Spleen (tissue), 7 donors: Measurements from ENCODE around the gene PXMP2.
"Not testable (repeated sequence)": the region's sequence is repeated elsewhere in the genome, so short reads cannot be mapped to it uniquely, and the experiment has no call there.

Experiments
- POLR2A ChIP-seq, 3 donors: fragments of 450-650 bp; IDR thresholded peaks; one replicate each; pipeline ENCODE4 v1.5.1; 2017; ENCODE audit warnings: antibody characterized with exemption in 3 of 3, mild to moderate bottlenecking in 1 of 3
- POLR2AphosphoS5 ChIP-seq, 3 donors: sonication (generic); formaldehyde crosslinking; IDR thresholded peaks; one replicate each; pipeline ENCODE4 v1.5.1; 2017; ENCODE audit warnings: antibody characterized with exemption in 3 of 3
- TF ChIP-seq, protein P1 (sequence below), 11 experiments: fragments of 200-600 bp in 7 of 11; fragments of 450-650 bp in 4 of 11; sonication (generic) in 4 of 11; IDR thresholded peaks in 8 of 11; conservative IDR thresholded peaks in 3 of 11; 1 replicate in 7 of 11; 2 replicates in 4 of 11; pipeline versions ENCODE4 v1.4.0 to v1.8.0; 2016 to 2021; ENCODE audit warnings: antibody characterized with exemption in 11 of 11, inconsistent platforms in 4 of 11, mild to moderate bottlenecking in 1 of 11
- donor health status: DM: no; HTN: no; CAD: no; lungs with moderate emphysema.
- donor health status: DM: no; HTN: no; CAD: no.
- donor health status: DM: no; HTN: no; CAD: no.

DNA sequence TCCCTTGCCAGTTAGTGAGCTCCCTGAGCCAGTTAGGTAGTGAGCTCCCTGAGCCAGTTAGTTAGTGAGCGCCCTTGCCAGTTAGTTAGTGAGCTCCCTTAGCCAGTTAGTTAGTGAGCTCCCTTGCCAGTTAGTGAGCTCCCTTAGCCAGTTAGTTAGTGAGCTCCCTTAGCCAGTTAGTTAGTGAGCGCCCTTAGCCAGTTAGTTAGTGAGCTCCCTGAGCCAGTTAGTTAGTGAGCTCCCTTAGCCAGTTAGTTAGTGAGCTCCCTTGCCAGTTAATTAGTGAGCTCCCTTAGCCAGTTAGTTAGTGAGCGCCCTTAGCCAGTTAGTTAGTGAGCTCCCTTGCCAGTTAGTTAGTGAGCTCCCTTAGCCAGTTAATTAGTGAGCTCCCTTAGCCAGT, 4.6 kb downstream of the PXMP2 start:
- TF ChIP-seq POLR2A, POLR2AphosphoS5 (IDR thresholded peaks at IDR 0.05): not testable (repeated sequence)
- TF ChIP-seq, protein P1, sequence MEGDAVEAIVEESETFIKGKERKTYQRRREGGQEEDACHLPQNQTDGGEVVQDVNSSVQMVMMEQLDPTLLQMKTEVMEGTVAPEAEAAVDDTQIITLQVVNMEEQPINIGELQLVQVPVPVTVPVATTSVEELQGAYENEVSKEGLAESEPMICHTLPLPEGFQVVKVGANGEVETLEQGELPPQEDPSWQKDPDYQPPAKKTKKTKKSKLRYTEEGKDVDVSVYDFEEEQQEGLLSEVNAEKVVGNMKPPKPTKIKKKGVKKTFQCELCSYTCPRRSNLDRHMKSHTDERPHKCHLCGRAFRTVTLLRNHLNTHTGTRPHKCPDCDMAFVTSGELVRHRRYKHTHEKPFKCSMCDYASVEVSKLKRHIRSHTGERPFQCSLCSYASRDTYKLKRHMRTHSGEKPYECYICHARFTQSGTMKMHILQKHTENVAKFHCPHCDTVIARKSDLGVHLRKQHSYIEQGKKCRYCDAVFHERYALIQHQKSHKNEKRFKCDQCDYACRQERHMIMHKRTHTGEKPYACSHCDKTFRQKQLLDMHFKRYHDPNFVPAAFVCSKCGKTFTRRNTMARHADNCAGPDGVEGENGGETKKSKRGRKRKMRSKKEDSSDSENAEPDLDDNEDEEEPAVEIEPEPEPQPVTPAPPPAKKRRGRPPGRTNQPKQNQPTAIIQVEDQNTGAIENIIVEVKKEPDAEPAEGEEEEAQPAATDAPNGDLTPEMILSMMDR (IDR thresholded peaks at IDR 0.05 in 8 of 11, conservative IDR thresholded peaks at IDR 0.05 in 3 of 11), result not testable (repeated sequence)
